ENCODE measurements around the gene ZNF770.
"Not testable (repeated sequence)": the region's sequence is repeated elsewhere in the genome, so short reads cannot be mapped to it uniquely, and the experiment has no call there.

The ZNF770 gene

GRCh38 chr15:34970098-34970643, 17.9 kb downstream of the ZNF770 start:
- H3K4ac ChIP-seq (ENCODE audit: low read depth, low read length): peak overlapping the region; percentile 79
- H4K5ac ChIP-seq (ENCODE audit: low read length): not testable (repeated sequence)
- H3K56ac ChIP-seq (ENCODE audit: low read length): peak overlapping the region; percentile 62

DNA sequence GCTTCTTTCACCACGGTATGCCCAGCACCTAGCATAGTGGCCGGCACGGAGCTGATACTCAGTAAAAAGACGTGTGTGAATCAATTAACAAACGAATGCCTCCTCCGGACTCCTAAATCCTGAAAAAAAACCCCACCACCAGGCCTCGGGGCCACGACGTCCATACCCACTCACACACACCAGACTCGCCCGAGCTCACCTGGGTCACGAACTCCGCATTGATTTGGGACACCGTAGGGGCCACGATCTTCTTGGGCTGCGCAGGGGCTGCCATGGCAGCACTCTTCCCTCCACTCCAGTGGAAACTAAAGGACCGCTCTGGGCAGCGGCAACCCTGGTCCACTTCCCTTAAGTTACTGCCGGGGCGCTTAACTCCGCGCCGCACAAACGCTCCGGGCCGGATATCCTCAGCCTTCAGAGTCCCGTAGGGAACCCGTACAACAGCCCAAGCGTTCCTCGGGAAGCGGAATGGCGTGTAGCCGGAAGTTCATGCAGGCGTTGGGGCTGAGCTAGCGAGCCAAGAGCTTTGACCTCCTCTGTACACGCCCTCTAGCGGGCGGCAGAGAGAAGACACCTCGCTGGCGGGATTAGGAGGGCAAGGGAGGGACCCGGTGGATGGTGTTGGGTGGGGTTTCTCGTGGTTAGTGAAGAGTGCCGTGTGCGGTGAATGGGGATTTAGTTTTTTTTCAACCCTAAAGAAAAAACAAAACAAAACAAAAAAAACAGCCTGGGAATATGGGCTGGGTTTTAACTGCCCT, 18.6 kb downstream of the ZNF770 start, which contains the start of gene AQR:
Gene AQR, minus strand, starts transcription at position 403 of the 758 bp plus-strand sequence. Its CDS starts 129 bp downstream, at position 274.
- H3K18ac ChIP-seq (ENCODE audit: low read length): peak within 1 kb of the TSS; percentile 43
- peak within 1 kb of the TSS; percentile 84 for H3K9ac ChIP-seq (ENCODE audit: low read length)
- peak within 1 kb of the TSS; percentile 89 for H3K56ac ChIP-seq (ENCODE audit: low read length)
- no peak within 1 kb of the TSS for H2AK5ac ChIP-seq (ENCODE audit: low read length)
- no peak within 1 kb of the TSS for H2BK15ac ChIP-seq (replicated peaks; ENCODE audit: low read depth)
- H2BK120ac ChIP-seq (ENCODE audit: low read depth, low read length): no peak within 1 kb of the TSS
- no peaks in the 10 kb centered on the region for H3K4me1 ChIP-seq (ENCODE audit: control insufficient read depth, low read depth, low read length)
- H4K5ac ChIP-seq (ENCODE audit: low read length): peak within 1 kb of the TSS; percentile 16
- DNase-seq: peak; percentile 99
- no peaks in the 10 kb centered on the region for H3K36me3 ChIP-seq (ENCODE audit: control insufficient read depth, insufficient read depth, low read length)
- no peak within 1 kb of the TSS for H2BK5ac ChIP-seq (ENCODE audit: low read length)
- H3K4me2 ChIP-seq (ENCODE audit: low read length): peak within 1 kb of the TSS; percentile 84
- no peaks in the 10 kb centered on the region for H3K27me3 ChIP-seq (ENCODE audit: insufficient read depth, low read length, poor library complexity)
- peak within 1 kb of the TSS; percentile 78 for H3K4me3 ChIP-seq (ENCODE audit: low read length)
- H3K4ac ChIP-seq (ENCODE audit: low read depth, low read length): peak within 1 kb of the TSS; percentile 79
- peaks cover 24% of the 10 kb centered on the region for H3K79me2 ChIP-seq (ENCODE audit: control insufficient read depth, insufficient read depth, low read length)
- peak within 1 kb of the TSS; percentile 38 for H3K27ac ChIP-seq (ENCODE audit: low read depth, low read length)
- H3K23ac ChIP-seq (ENCODE audit: low read length): peak within 1 kb of the TSS; percentile 1
- H4K8ac ChIP-seq (ENCODE audit: low read depth, low read length): peak within 1 kb of the TSS; percentile 60
- H3K79me1 ChIP-seq (ENCODE audit: low read length): peaks cover 8% of the 10 kb centered on the region
- WGBS (ENCODE audit: extremely low coverage, insufficient coverage, low lambda C conversion rate): no CpG with 5 or more reads among the region's 44 CpGs

More at GRCh38 chr15:34970098-34970643, 17.9 kb downstream of the ZNF770 start:
- not testable (repeated sequence) for H2BK120ac ChIP-seq (ENCODE audit: low read depth, low read length); H3K4me1 ChIP-seq (ENCODE audit: control insufficient read depth, low read depth, low read length); DNase-seq; H3K4me2 ChIP-seq (ENCODE audit: low read length); H3K23ac ChIP-seq (ENCODE audit: low read length); H2BK5ac ChIP-seq (ENCODE audit: low read length); H4K8ac ChIP-seq (ENCODE audit: low read depth, low read length); H3K36me3 ChIP-seq (ENCODE audit: control insufficient read depth, insufficient read depth, low read length); H2AK5ac ChIP-seq (ENCODE audit: low read length); H3K79me1 ChIP-seq (ENCODE audit: low read length); H3K27me3 ChIP-seq (ENCODE audit: insufficient read depth, low read length, poor library complexity); H2BK15ac ChIP-seq (replicated peaks; ENCODE audit: low read depth); H3K27ac ChIP-seq (ENCODE audit: low read depth, low read length); H3K4me3 ChIP-seq (ENCODE audit: low read length); H3K18ac ChIP-seq (ENCODE audit: low read length)
- Histone ChIP-seq H3K79me2 (ENCODE audit: control insufficient read depth, insufficient read depth, low read length) (peaks cover 24% of the 10 kb centered on the region), H3K9ac (ENCODE audit: low read length) (peak overlapping the region; percentile 41)
- WGBS (ENCODE audit: extremely low coverage, insufficient coverage, low lambda C conversion rate): no CpG with 5 or more reads among the region's 21 CpGs

DNA sequence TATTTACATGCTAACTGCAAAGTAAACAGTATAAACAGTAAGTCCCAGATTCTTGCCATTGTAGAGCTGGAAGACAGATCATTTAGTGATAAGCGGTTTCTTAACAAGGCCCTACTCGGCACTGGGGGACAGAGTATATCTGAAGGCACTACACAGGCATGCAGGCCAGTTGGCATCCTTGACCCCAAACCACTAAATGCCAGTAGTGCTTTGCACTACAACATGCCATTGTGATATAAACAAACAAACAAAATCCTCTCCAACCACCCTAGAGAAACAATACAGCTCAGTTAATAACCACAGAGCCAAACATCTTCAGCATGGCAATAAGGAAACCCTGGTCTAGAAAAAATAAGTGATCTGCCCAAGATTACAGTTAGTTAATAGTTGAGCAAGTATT, 23.8 kb downstream of the ZNF770 start:
- no peak overlapping the region for H3K18ac ChIP-seq (ENCODE audit: low read length)
- H3K23ac ChIP-seq (ENCODE audit: low read length): no peak overlapping the region
- no peak overlapping the region for H2BK15ac ChIP-seq (replicated peaks; ENCODE audit: low read depth)
- H3K36me3 ChIP-seq (ENCODE audit: control insufficient read depth, insufficient read depth, low read length): no peaks in the 10 kb centered on the region
- H4K5ac ChIP-seq (ENCODE audit: low read length): no peak overlapping the region
- H3K4me3 ChIP-seq (ENCODE audit: low read length): no peak overlapping the region
- peaks cover 10% of the 10 kb centered on the region for H3K79me1 ChIP-seq (ENCODE audit: low read length)
- DNase-seq: no peak
- H3K4ac ChIP-seq (ENCODE audit: low read depth, low read length): no peak overlapping the region
- no peak overlapping the region for H3K9ac ChIP-seq (ENCODE audit: low read length)
- no CpG with 5 or more reads among the region's 2 CpGs for WGBS (ENCODE audit: extremely low coverage, insufficient coverage, low lambda C conversion rate)
- H2AK5ac ChIP-seq (ENCODE audit: low read length): no peak overlapping the region
- peaks cover 22% of the 10 kb centered on the region for H3K79me2 ChIP-seq (ENCODE audit: control insufficient read depth, insufficient read depth, low read length)
- H3K27me3 ChIP-seq (ENCODE audit: insufficient read depth, low read length, poor library complexity): no peaks in the 10 kb centered on the region
- no peak overlapping the region for H2BK5ac ChIP-seq (ENCODE audit: low read length)
- no peaks in the 10 kb centered on the region for H3K4me1 ChIP-seq (ENCODE audit: control insufficient read depth, low read depth, low read length)
- no peak overlapping the region for H3K27ac ChIP-seq (ENCODE audit: low read depth, low read length)
- no peak overlapping the region for H3K56ac ChIP-seq (ENCODE audit: low read length)
- no peak overlapping the region for H3K4me2 ChIP-seq (ENCODE audit: low read length)
- no peak overlapping the region for H4K8ac ChIP-seq (ENCODE audit: low read depth, low read length)
- H2BK120ac ChIP-seq (ENCODE audit: low read depth, low read length): no peak overlapping the region

DNA sequence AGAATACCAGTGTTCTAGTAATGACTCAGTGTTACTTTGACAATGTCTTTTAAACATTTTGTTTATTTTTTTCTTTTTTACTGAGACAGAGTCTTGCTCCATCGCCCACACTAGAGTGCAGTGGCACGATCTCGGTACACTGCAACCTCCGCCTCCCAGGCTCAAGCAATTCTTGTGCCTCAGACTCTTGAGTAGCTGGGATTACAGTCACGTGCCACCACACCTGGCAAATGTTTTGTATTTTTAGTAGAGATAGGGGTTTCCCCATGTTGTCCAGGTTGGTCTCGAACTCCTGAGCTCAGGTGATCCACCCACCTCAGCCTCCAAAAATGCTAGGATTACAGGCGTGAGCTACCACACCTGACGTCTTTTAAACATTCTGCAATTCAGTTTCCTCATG, 34.2 kb downstream of the ZNF770 start:
- WGBS (ENCODE audit: extremely low coverage, insufficient coverage, low lambda C conversion rate): no CpG with 5 or more reads among the region's 8 CpGs
- H3K36me3 ChIP-seq (ENCODE audit: control insufficient read depth, insufficient read depth, low read length): no peaks in the 10 kb centered on the region

DNA sequence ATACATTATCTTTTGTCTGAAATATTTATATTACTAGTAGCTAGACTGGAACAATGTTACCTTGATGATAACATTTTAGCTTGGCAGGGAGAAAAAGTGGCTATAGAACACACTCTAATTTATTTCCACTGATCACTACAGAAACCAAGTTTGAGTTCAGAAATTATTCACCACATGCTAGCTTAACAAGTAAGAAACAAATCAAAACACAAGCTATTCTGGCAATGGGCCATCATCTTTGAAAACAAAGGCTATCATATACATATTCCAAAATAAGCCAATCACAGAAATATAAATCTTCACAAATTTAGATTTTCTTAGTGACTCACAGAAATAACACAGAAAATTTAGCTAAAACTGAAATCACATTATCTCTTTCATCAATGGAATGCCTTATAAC, 35.6 kb downstream of the ZNF770 start:
- H4K5ac ChIP-seq (ENCODE audit: low read length): no peak overlapping the region
- H2AK5ac ChIP-seq (ENCODE audit: low read length): no peak overlapping the region
- no peak overlapping the region for H3K23ac ChIP-seq (ENCODE audit: low read length)
- H3K56ac ChIP-seq (ENCODE audit: low read length): no peak overlapping the region
- H3K27ac ChIP-seq (ENCODE audit: low read depth, low read length): no peak overlapping the region
- no peaks in the 10 kb centered on the region for H3K27me3 ChIP-seq (ENCODE audit: insufficient read depth, low read length, poor library complexity)
- H3K79me2 ChIP-seq (ENCODE audit: control insufficient read depth, insufficient read depth, low read length): no peaks in the 10 kb centered on the region
- H4K8ac ChIP-seq (ENCODE audit: low read depth, low read length): no peak overlapping the region
- H3K4me3 ChIP-seq (ENCODE audit: low read length): no peak overlapping the region
- no peak overlapping the region for H2BK5ac ChIP-seq (ENCODE audit: low read length)
- H3K4me2 ChIP-seq (ENCODE audit: low read length): no peak overlapping the region
- no peak overlapping the region for H2BK15ac ChIP-seq (replicated peaks; ENCODE audit: low read depth)
- H3K36me3 ChIP-seq (ENCODE audit: control insufficient read depth, insufficient read depth, low read length): no peaks in the 10 kb centered on the region
- H3K4me1 ChIP-seq (ENCODE audit: control insufficient read depth, low read depth, low read length): no peaks in the 10 kb centered on the region
- no peak overlapping the region for H3K18ac ChIP-seq (ENCODE audit: low read length)
- H3K4ac ChIP-seq (ENCODE audit: low read depth, low read length): no peak overlapping the region
- H3K9ac ChIP-seq (ENCODE audit: low read length): no peak overlapping the region
- DNase-seq: no peak
- H3K79me1 ChIP-seq (ENCODE audit: low read length): no peaks in the 10 kb centered on the region
- H2BK120ac ChIP-seq (ENCODE audit: low read depth, low read length): no peak overlapping the region

More for the DNA sequence above, 34.2 kb downstream of the ZNF770 start:
- H3K4ac ChIP-seq (ENCODE audit: low read depth, low read length): no peak overlapping the region
- H2BK15ac ChIP-seq (replicated peaks; ENCODE audit: low read depth): no peak overlapping the region
- H3K79me2 ChIP-seq (ENCODE audit: control insufficient read depth, insufficient read depth, low read length): no peaks in the 10 kb centered on the region
- no peak overlapping the region for H3K18ac ChIP-seq (ENCODE audit: low read length)
- no peak overlapping the region for H4K5ac ChIP-seq (ENCODE audit: low read length)
- H2BK5ac ChIP-seq (ENCODE audit: low read length): no peak overlapping the region
- no peak overlapping the region for H3K23ac ChIP-seq (ENCODE audit: low read length)
- DNase-seq: no peak
- no peak overlapping the region for H2AK5ac ChIP-seq (ENCODE audit: low read length)
- no peak overlapping the region for H3K56ac ChIP-seq (ENCODE audit: low read length)
- no peak overlapping the region for H3K4me3 ChIP-seq (ENCODE audit: low read length)
- H3K79me1 ChIP-seq (ENCODE audit: low read length): no peaks in the 10 kb centered on the region
- H3K9ac ChIP-seq (ENCODE audit: low read length): no peak overlapping the region
- no peaks in the 10 kb centered on the region for H3K4me1 ChIP-seq (ENCODE audit: control insufficient read depth, low read depth, low read length)
- no peak overlapping the region for H3K4me2 ChIP-seq (ENCODE audit: low read length)
- H4K8ac ChIP-seq (ENCODE audit: low read depth, low read length): no peak overlapping the region
- H3K27me3 ChIP-seq (ENCODE audit: insufficient read depth, low read length, poor library complexity): no peaks in the 10 kb centered on the region
- no peak overlapping the region for H2BK120ac ChIP-seq (ENCODE audit: low read depth, low read length)
- H3K27ac ChIP-seq (ENCODE audit: low read depth, low read length): no peak overlapping the region
